ENCODE results near the gene SEC23IP. TPM values are rescaled to one million over a fixed set of nuclear protein-coding genes. Genes with fewer than 3 reads are reported as not detected.
"Not testable (repeated sequence)": the region's sequence is repeated elsewhere in the genome, so short reads cannot be mapped to it uniquely, and the experiment has no call there.

Gene SEC23IP
- total RNA-seq, 1 experiment from 2014 or later: 27.8 TPM

DNA sequence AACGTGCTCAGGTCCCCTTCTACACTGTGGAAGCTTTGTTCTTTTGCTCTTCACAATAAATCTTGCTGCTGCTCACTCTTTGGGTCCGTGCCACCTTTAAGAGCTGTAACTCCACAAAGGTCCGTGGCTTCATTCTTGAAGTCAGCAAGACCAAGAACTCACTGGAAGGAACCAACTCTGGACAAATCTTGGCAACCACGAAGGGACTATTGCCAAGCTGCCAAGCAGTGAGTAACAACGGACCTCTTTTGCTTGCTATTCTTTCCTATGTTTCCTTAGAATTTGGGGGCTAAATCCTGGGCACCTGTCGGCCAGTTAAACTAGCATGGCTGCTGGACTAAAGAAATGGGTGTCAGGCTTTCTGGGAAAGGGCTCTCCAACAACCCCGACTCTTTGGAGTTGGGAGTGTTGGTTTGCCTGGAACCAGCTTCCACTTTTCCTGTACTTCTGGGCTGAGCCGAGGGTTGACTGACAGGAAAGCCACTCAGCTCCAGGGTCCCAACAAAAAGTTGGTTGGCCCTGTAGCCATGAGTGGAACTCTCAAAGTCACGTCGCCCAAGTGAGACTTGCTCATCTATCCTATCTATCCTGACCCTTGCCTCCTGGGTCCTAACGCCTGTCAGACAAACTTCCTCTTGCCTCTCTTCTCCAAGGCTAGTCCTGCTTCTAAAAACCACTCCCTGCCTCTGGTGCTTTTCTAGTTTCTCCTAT, 8.5 kb upstream of the SEC23IP start:
- DNase-seq (ENCODE audit: low read depth): peak; percentile 12

DNA sequence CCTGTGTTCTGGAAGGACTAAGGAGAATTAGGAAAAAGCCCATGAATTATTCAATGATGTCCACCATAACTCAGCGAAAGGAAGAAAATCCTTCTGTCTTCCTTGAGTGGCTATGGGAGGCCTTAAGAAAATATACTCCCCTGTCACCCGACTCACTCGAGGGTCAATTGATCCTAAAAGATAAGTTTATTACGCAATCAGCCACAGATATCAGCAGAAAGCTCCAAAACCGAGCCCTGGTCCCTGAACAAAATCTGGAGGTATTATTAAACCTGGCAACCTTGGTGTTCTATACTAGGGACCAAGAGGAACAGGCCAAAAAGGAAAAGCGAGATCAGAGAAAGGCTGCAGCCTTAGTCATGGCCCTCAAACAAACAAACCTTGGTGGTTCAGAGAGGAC, 6.5 kb upstream of the SEC23IP start:
- DNase-seq (ENCODE audit: low read depth): not testable (repeated sequence)

DNA sequence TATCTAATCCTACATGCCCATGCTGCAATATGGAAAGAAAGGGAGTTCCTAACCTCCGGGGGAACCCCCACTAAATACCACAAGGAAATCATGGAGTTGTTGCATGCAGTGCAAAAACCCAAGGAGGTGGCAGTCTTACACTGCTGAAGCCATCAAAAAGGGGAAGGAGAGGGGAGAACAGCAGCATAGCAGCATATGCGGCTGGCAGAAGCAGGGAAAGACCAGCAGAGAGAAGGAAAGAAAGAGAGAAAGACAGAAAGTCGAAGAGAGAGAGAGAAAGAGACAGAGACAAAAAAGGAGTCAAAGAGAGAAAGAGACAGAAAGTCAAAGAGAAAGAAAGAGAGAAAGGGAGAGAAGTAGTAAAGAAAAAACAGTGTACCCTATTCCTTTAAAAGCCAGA, 3.8 kb upstream of the SEC23IP start:
- DNase-seq (ENCODE audit: low read depth): not testable (repeated sequence)

DNA sequence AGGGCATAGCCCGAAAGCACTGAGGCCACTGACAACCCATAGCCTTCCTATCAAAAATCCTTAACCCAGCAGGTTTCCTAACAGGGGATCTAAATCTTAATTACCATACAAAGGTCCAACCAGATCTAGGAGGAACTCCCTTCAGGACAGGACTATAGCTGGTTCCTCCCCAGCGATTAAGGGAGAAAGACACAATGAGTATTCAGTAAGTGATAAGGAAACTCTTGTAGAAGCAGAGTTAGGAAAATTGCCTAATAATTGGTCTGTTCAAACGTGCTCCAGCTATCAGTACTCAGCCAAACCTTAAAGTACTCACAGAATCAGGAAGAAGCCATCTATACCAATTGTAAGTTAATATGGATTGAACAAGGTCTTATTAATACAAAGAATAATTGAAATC, 3.3 kb upstream of the SEC23IP start:
- DNase-seq (ENCODE audit: low read depth): not testable (repeated sequence)

DNA sequence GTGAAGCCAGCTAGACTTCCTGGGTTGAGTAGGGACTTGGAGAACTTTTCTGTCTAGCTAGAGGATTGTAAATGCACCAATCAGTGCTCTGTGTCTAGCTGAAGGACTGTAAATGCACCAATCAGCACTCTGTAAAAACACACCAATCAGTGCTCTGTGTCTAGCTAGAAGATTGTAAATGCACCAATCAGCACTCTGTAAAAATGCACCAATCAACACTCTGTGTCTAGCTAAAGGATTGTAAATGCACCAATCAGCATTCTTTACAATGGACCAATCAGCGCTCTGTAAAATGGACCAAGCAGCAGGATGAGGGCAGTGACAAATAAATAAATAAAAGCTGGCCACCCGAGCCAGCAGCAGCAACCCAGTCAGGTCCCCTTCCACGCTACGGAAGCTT, 2.2 kb upstream of the SEC23IP start:
- not testable (repeated sequence) for DNase-seq (ENCODE audit: low read depth)

DNA sequence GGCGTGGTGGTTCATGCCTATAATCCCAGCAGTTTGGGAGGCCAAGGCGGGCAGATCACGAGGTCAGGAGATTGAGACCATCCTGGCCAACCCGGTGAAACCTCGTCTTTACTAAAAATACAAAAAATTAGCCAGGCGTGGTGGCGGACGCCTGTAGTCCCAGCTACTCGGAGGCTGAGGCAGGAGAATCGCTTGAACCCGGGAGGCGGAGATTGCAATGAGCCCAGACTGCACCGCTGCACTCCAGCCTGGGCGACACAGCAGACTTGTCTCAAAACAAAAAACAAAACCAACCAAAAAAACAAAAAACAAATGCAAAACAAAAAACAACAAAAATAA, 712 bp upstream of the SEC23IP start:
- DNase-seq (ENCODE audit: low read depth): not testable (repeated sequence)

DNA sequence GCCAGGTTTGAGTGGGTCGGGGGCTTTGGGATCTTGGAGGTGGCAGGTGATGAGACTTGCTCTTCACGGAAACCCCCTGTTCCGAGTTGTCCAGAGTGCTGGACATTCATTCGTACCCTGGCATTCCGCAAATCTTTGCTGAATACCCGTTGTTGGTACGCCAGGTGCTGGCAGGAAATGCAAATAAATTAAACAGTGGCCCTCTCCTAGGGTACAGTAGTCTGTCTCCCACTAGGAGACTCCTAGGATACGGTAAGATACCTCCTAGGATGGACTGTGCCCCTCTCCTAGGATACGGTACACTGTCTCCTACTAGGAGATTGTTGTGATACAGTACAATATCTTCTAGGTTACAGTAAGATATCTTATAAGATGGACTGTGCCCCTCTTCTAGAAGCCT, 544 bp downstream of the SEC23IP start:
- peak; percentile 7 for DNase-seq (ENCODE audit: low read depth)

DNA sequence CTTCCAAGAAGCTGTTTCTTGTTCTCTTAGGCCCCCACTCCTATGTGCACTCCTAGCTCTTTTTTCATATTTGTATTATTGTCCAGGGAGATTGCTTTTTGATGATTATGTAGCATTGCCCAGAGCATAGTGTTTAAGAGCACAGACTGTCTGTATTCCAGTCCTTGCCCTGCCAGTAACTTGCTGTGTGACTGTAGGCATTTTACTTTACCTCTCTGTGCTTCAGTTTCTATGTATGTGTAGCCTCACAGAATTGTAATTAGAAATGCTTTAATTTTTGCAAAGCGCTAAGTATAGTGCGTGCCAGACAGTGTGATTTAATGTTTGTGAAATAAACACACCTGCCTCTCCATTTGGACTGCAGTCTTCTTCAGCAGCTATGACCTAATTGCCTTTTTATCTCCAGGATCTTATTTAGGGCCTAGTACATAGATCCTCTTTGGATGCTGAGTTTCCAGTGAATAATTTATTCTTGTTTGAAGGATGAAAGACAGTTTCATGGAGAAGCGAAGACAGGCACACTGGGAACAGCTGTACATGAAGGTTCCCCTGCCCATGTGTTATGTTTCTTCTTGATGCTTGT, 1.4 kb downstream of the SEC23IP start:
- DNase-seq (ENCODE audit: low read depth): no peak

DNA sequence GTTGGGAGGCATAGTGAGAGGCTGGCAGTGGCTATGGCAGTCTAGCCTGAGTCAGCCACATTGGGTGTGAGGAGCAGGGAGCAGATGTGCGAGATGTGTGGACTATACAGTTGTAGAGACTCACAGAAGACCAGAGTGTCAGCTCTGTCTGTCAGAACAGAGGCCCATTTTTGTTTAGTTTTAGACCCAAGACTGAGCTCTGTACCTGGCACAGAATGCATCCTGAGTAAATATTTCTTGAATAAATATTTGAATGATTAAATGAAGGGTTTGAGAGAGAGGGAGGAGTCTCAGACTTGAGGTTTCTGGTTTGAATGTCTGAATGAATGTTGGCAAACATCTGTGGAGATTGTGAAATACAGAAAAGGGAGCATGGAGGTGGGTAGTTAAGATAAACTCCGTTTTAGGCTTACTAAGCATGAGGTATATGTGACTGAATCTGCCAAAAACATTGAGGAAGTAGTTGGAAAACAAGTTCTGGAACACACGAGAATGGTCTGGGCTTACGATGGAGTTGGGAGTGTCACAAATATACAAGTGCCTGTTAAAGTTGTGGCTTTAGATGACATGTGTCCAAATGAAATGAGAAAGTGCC, 3.6 kb downstream of the SEC23IP start:
- DNase-seq (ENCODE audit: low read depth): peak; percentile 60

DNA sequence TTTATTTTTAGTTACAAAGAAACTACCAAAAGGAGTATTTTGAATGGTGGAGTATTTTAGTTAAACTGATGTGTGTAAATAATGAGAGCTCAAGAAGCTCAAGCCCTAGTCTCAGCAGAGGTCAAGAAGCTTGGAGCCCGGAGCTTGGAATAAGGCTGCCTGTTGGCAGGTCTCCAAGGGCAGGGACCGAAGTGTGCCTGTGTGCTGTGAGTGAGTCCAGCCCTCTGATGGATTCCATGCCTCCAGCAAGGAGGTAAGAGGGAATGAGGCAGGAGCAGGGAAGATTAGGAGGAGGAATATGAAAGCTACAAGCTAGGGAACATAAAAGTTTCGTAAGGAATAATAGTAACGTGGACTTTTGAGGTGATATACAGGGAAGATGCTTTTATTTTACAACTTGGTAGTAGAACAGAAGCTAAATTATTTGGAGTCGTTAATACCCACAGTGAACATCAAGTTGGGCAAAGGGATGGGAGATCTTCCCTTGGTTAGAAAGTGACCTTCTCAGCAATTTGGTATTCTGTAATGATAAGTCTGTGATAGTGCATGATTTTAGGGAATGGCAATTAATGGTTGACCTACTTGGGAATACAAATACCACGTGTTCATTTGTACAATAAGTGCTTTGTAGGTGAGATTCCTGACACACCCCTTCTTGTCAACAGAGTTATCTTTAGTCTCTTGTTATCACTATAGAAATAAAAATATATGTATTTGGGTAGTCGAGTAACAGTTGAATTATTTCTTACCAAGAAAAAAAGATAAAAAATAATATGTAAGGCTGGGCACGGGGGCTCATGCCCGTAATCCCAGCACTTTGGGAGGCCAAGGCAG, 4.6 kb downstream of the SEC23IP start:
- peak; percentile 10 for DNase-seq (ENCODE audit: low read depth)

DNA sequence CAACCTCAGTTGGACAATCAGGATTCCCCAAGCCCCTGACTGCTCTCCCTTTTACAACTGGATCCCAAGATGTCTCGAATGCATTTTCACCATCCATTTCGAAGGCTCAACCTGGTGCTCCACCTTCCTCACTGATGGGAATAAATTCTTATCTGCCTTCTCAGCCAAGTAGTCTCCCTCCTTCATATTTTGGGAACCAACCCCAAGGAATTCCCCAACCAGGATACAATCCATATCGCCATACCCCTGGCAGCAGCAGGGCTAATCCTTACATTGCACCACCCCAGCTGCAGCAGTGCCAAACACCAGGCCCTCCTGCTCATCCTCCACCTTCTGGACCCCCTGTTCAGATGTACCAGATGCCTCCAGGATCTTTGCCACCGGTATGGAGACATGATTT, 6.0 kb downstream of the SEC23IP start:
- no peak for DNase-seq (ENCODE audit: low read depth)

DNA sequence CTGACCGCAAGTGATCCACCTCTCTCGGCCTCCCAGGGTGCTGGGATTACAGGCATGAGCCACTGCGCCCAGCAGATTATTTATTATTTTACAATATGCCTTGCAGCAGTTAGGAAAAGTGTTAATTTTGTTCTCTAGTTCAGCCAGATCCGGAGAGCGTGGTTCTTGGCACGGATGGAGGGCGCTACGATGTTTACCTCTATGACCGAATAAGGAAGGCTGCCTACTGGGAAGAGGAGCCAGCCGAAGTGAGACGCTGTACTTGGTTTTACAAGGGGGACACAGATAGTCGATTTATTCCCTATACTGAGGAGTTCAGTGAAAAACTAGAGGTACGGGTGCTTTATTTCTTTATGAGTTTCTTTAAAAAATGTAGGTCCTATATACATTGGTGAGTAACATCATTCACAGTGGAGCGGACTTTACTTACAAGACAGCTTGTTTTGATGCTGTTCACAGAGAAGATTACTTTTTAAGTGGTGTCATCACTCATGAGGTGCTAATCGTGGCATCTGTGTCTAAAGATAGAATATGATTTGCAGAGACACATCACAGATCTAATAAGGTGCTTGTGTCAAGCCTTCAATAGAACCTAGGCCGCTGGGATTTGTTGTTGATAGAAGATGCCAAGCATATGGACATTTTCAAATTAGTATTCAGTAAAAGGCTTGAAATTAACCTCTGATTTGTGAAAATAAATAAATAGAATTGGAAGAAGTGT, 11.6 kb downstream of the SEC23IP start:
- DNase-seq (ENCODE audit: low read depth): no peak

DNA sequence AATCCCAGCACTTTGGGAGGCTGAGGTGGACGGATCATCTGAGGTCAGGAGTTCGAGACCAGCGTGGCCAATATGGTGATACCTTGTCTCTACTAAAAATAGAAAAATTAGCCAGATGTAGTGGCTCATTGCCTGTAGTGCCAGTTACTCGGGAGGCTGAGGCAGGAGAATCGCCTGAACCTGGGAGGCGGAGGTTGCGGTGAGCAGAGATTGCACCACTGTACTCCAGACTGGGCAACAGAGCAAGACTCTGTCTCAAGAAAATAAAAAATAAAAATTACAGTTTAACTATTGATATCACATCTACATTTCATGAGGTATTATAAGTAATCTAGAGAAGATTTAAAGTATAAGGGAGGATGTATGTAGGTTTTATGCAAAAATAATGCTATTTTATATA, 15.2 kb downstream of the SEC23IP start:
- DNase-seq (ENCODE audit: low read depth): not testable (repeated sequence)

DNA sequence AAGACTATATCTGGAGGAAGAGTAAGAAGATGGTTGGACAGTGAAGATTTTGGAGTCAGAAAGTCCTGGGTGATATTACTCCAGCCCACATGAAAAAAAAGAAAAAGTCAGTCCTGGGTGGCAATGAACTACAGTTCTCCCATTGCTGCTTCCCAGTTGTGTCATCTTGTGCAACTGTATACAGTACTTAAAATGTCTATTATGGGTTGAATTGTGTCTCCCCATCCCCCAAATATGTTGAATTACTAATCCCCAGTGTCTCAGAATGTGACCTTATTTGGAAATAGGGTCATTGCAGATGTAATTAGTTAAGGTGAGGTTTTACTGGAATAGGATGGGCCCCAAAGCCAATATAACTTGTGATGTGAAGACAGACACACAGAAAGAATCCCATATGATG, 15.6 kb downstream of the SEC23IP start:
- DNase-seq (ENCODE audit: low read depth): peak; percentile 2

DNA sequence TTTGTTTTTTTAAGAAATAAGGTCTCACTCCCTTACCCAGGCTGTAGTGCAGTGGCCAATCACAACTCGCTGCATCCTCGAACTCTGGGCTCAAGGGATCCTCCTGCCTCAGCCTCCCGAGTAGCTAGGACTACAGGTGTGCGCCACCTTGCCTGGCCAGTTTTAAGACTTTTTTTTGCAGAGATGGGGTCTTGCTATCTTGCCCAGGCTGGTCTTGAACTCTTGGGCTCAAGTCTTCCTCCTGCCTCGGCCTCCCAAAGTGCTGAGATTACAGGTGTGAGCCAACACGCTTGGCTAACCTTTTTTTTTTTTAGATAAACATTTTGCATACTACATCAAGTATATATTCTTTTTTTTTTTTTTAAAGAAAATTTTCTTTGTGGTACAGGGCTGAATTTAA, 18.2 kb downstream of the SEC23IP start:
- DNase-seq (ENCODE audit: low read depth): no peak

DNA sequence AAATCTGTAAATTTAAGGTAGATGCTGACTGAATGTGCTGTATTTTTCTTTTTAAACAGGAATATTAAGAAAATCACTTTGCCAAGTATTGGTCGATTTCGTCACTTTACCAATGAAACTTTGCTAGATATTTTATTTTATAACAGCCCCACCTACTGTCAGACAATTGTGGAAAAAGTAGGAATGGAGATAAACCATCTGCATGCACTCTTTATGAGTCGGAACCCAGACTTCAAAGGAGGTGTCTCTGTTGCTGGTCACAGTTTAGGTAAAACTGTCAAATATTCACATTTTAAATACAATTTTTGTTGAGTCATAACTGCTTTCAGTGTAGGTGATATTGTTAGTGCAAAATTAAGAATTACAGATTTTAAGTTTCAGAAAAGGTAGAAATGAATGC, 25.2 kb downstream of the SEC23IP start:
- peak; percentile 7 for DNase-seq (ENCODE audit: low read depth)

DNA sequence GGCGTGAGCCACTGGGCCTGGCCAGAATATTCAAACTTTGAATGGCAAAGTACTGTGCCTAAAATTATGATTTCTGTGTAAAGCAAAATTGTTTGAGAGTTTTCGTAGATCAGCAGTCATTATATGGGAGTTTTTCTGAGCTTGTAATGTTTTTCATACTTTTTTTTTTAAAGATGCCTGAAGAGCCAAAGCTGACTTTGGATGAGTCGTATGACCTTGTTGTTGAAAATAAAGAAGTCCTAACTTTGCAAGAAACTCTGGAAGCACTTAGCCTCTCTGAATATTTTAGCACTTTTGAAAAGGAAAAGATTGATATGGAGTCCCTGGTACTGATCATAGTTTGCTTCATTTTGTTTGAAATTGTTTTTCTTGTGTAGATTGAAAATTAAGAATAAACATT, 26.7 kb downstream of the SEC23IP start:
- DNase-seq (ENCODE audit: low read depth): no peak

DNA sequence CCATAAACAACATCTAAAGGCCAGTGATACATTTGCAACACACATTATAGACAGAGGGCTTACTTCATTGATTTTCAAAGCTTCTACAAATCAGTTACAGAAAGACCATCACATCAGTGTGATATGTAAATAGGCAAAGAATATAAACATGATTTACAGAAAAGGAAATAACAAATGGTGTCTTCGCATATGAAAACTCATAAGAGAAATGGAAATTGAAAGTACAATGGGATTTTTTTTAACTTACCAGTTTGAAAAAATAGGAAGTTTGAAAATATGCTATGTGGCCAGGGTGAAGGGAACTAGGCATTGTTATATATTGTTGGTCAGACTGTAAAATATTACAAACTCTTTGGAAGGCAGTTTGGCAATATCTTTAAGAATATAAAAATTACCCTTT, 27.3 kb downstream of the SEC23IP start:
- DNase-seq (ENCODE audit: low read depth): no peak

DNA sequence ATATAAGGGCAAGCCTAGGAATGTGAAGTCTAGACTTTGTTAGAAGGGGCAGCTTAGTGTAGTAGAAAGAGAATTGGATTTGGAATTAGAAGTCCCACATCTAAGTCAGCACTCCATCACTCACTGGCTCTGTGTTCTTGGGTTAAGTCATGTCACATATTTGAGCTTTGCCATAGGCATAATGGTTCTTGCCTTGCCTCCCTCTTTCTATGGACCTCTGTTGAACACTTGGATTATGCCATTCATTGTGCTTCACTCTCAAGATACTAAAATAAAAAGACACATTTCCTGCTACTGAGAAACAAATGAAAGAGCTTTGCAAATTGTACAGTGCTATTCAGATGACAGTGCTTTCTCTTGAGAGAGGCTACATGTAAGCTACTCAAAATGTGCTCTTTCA, 35.9 kb downstream of the SEC23IP start:
- DNase-seq (ENCODE audit: low read depth): no peak

DNA sequence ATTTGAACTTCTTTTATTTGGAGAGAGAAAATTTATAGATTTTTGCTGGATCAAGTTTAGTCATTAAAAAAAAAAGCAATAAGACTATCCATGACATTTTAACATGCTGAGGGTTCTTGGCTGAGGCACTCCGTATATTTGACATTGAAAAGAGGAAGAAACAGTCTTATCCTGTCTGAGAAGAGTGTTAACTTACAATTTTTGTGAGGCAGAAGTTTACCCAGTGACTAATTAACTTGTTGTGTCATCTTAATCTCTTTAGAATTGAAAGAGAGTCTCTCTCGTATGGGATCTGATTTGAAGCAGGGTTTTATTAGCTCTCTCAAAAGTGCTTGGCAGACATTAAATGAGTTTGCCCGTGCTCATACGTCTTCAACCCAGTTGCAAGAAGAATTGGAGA, 39.3 kb downstream of the SEC23IP start:
- no peak for DNase-seq (ENCODE audit: low read depth)

DNA sequence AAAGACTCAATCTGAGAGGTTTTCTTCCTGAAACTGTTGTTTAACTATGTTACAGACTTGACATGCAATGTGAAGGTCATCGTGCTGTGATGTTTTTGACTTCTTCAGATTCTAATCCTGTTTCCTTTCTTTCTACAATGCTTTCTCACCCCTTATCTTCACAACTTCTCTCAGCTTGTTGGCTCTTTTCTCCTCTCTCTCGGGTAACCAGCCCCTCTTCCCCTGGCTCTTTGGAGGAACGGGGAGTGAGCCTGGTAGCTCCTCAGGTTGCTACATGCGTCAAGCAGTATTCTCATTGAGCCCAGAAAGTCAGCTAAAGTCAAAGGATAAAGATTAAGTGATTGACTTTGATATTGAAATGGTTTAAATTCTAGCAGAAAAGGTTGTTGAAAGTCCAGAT, 40.1 kb downstream of the SEC23IP start:
- no peak for DNase-seq (ENCODE audit: low read depth)

DNA sequence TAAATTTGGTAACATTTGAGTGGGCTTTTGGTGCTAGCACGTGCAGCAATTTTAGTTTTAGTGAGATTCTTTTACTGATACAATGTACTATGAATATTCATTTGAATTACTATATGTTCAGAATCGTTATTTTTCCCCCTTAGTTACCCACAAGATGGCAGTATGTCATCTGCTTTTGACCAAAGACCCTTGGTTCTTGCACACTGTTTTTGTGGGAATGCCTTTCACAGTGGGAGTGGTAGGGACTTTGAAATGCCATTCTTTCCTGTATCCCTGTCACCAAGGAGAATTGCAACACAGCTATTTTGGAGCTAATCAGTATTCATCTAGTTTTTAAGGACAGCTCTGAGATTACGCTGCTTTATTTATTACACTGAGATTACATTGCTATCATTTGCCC, 40.6 kb downstream of the SEC23IP start:
- DNase-seq (ENCODE audit: low read depth): peak; percentile 17

All from M059J (cell line).